Activated T-cell treated with anti-CD3 and anti-CD28 coated beads, Interleukin-2, amount 50 U/mL, for 72 hours (primary cell): ENCODE results near the gene CHM. TPM values are rescaled to one million over a fixed set of nuclear protein-coding genes. Genes with fewer than 3 reads are reported as not detected.

ENCODE experiments used
- ATAC-seq, 2 donors: fragments of 150-1000 bp; cut with Tn5 transposase; replicated peaks in 1 of 2; 2 replicates each; pipeline ENCODE4 v1.10.0; 2021; ENCODE audit warnings: moderate library complexity in 2 of 2, mild to moderate bottlenecking in 1 of 2
- DNase-seq, 2 donors: peaks; one replicate each; pipeline ENCODE4 v3.0.0; 2021 to 2022; ENCODE audit warnings: mixed read lengths in 1 of 2
- H3K27ac Mint-ChIP-seq: one replicate; pipeline ENCODE4 v1.8.0; 2022; ENCODE audit warnings: mild to moderate bottlenecking, moderate library complexity, mixed read lengths
- H3K27me3 Mint-ChIP-seq: one replicate; pipeline ENCODE4 v1.8.0; 2022; ENCODE audit warnings: low read depth, mixed read lengths
- H3K36me3 Mint-ChIP-seq, 2 donors: one replicate each; pipeline ENCODE4 v1.8.0; 2022; ENCODE audit warnings: mixed read lengths in 2 of 2, mild to moderate bottlenecking in 1 of 2; ENCODE audit not compliant: insufficient read depth in 2 of 2
- H3K4me1 Mint-ChIP-seq: one replicate; pipeline ENCODE4 v1.8.0; 2022; ENCODE audit warnings: low read depth, mixed read lengths
- H3K4me3 Mint-ChIP-seq, 2 donors: one replicate each; pipeline ENCODE4 v1.8.0; 2022; ENCODE audit warnings: mild to moderate bottlenecking in 2 of 2, mixed read lengths in 2 of 2, moderate library complexity in 2 of 2
- H3K9me3 Mint-ChIP-seq, 2 donors: one replicate each; pipeline ENCODE4 v1.8.0; 2022; ENCODE audit warnings: mixed read lengths in 2 of 2
- total RNA-seq, 2 donors: library from RNA; stranded (reverse); gene quantifications; one replicate each; pipeline ENCODE4 v1.2.3, GENCODE V29; 2022

CHM gene
- total RNA-seq, 2 donors from 2014 or later: 17.5 to 20.9 TPM

DNA sequence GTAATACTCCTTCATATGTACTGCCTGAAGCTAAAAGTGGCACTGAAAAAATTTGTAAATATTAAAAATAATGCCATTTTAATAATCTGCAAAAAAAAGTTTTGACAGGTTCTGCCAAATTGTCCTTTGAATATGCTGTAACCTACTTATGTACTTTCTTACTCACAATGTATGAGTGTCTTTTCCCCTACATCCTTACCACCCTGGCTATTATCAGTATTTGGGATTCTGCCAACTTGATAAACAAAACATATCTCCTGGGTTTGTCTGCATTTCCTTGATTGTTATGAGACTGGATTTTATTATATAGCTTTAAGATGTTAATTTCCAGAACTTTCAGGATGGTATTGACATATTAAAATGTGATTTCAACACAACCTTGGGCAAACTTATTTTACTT lies 187.9 kb downstream of the CHM start:
- H3K27me3 Mint-ChIP-seq: no peaks in the 10 kb centered on the region
- no peaks in the 10 kb centered on the region for H3K4me1 Mint-ChIP-seq
- no peaks in the 10 kb centered on the region for H3K36me3 Mint-ChIP-seq
- no peaks in the 10 kb centered on the region for H3K9me3 Mint-ChIP-seq
- DNase-seq (no peak), ATAC-seq (no peak)
- no peak overlapping the region for H3K27ac Mint-ChIP-seq
- no peak overlapping the region for H3K4me3 Mint-ChIP-seq

DNA sequence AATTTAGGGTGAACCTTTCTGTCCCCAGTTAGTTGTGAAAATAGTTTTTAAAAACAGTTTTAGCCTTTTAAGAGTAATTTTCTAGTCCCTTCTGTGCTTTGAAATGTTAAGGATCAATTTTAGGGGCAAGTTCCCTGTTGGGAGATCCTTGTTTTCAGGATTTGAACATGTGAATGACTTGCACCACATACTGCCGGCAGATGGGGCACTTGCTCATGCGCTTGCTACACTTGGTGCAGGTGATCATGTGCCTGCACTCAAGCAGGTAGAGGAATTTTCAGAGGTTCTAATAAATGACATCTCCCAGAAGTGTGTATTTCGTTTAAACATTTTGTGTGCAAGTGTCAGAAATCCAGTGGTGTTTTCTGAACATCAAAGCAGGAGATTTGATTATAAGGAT lies 195.9 kb downstream of the CHM start:
- ATAC-seq (no peak), DNase-seq (peak; percentile 0 to 3)
- H3K27ac Mint-ChIP-seq: no peak overlapping the region
- H3K4me1 Mint-ChIP-seq: no peaks in the 10 kb centered on the region
- no peaks in the 10 kb centered on the region for H3K36me3 Mint-ChIP-seq
- H3K4me3 Mint-ChIP-seq: no peak overlapping the region
- no peaks in the 10 kb centered on the region for H3K27me3 Mint-ChIP-seq
- no peaks in the 10 kb centered on the region for H3K9me3 Mint-ChIP-seq

DNA sequence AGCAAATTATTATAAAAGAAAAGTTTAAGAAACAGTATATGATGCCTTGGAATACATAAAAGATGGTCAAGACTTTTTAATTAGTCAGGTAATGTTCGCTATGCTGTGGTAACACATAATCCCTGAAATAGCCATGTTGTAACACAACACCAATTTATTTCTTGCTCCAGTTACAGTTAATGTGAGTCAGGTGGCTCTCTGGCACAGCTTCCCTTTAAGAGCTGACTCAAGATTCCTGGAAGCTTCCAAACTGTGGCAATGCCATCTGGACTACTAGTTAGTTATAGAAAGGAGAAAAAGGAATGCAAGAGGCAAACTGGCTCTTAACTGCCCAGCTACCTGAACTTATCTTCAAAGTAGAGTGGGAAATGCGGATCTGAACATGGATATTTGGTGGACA lies 210.5 kb downstream of the CHM start:
- Mint-ChIP-seq H3K4me1 (no peaks in the 10 kb centered on the region), H3K27ac (no peak overlapping the region), H3K9me3 (peaks cover 0 to 3% of the 10 kb centered on the region in 2 donors), H3K36me3 (no peaks in the 10 kb centered on the region), H3K27me3 (no peaks in the 10 kb centered on the region), H3K4me3 (no peak overlapping the region)
- ATAC-seq (no peak), DNase-seq (no peak)

DNA sequence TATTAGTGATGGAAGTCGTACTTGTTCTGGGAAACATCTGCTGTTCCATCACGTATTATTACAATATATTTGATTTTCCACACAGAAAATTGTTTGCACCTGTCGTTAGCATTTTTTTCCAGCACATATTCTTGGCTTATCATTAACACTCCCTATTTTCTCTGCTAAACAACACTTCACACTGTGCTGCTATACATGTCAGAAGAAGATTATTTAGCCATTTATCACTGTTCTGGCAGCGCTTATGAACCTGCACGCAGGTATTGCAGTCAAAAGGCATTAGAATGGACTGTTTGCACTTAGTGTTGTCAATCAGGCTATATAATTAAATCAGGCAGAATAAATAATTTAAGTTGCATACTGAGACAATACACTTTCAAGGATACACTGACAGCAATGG lies 218.6 kb downstream of the CHM start:
- no peak for ATAC-seq
- no peak for DNase-seq
- H3K27me3 Mint-ChIP-seq: peaks cover 7% of the 10 kb centered on the region
- H3K4me3 Mint-ChIP-seq: no peak overlapping the region
- no peaks in the 10 kb centered on the region for H3K36me3 Mint-ChIP-seq
- no peaks in the 10 kb centered on the region for H3K4me1 Mint-ChIP-seq
- peaks cover 1 to 3% of the 10 kb centered on the region in 2 donors for H3K9me3 Mint-ChIP-seq
- H3K27ac Mint-ChIP-seq: no peak overlapping the region

DNA sequence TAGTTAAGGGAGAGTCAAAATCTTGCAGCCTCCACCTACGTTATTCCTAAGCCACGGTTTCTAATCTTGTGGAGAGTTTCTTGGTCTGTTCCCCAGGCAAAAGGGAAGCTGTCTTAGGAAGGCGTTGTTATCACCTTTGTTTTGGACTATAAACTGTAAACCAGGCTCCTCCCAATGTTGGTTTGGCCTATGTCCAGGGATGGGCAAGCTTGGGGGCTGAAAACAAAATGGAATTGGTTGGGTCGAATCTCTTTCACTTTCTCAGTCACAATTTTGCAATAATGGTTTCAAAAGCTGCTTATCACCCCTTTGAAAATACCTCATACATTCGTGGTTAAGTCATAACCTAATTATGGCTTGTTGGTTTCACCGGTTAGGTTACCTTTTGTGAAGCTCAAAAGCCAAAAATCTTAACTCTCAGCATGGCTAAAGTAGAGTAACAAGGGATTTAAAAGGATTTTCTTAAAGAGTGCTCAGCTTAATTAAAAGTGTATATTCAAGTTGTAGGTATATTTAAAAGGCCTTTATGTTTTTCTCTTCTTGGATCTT lies 232.1 kb downstream of the CHM start:
- Mint-ChIP-seq H3K4me3 (no peak overlapping the region), H3K36me3 (peaks cover 7 to 13% of the 10 kb centered on the region in 2 donors), H3K4me1 (no peaks in the 10 kb centered on the region), H3K27me3 (peaks cover 5% of the 10 kb centered on the region), H3K27ac (no peak overlapping the region), H3K9me3 (peaks cover 15 to 16% of the 10 kb centered on the region in 2 donors)
- DNase-seq: no peak
- ATAC-seq: no peak

Other genes with a start within 250 kb of the CHM start
- gene DACH2, start 100.9 kb upstream of the CHM start, total RNA-seq: under 1 TPM in 1 of 2 donors, not detected in 1; 0.05 TPM